ENCODE results near the gene KDR.
A peak's percentile ranks its signal among the peaks of the same experiment; 100 is the strongest.

Gene KDR

DNA sequence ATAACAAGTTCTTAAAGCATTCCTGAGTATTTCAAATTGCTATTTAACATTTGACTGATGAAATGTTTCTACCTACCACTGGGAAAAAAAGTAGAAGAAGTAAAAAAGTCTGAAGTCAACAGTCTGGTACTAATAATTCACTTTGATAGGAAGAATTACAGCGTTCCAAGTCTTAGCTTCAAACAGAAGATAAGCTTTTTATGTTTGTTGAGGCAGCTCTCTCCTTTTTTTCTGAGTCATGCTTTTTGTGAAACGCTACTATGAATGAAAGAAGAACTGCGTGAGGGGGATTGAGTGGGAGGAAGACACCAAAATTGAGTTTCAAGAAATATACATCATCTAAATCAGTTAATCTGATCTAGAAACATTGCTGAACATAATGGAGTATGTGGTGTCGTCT, 13.0 kb upstream of the KDR start:
- H3K4me3 ChIP-seq (ENCODE audit: low read depth, low read length): no peak overlapping the region
- TF ChIP-seq, protein P1, sequence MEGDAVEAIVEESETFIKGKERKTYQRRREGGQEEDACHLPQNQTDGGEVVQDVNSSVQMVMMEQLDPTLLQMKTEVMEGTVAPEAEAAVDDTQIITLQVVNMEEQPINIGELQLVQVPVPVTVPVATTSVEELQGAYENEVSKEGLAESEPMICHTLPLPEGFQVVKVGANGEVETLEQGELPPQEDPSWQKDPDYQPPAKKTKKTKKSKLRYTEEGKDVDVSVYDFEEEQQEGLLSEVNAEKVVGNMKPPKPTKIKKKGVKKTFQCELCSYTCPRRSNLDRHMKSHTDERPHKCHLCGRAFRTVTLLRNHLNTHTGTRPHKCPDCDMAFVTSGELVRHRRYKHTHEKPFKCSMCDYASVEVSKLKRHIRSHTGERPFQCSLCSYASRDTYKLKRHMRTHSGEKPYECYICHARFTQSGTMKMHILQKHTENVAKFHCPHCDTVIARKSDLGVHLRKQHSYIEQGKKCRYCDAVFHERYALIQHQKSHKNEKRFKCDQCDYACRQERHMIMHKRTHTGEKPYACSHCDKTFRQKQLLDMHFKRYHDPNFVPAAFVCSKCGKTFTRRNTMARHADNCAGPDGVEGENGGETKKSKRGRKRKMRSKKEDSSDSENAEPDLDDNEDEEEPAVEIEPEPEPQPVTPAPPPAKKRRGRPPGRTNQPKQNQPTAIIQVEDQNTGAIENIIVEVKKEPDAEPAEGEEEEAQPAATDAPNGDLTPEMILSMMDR (IDR thresholded peaks at IDR 0.05; ENCODE audit: control insufficient read depth, extremely low read depth, insufficient read depth): no peak
- no peak for DNase-seq (ENCODE audit: low read depth)

DNA sequence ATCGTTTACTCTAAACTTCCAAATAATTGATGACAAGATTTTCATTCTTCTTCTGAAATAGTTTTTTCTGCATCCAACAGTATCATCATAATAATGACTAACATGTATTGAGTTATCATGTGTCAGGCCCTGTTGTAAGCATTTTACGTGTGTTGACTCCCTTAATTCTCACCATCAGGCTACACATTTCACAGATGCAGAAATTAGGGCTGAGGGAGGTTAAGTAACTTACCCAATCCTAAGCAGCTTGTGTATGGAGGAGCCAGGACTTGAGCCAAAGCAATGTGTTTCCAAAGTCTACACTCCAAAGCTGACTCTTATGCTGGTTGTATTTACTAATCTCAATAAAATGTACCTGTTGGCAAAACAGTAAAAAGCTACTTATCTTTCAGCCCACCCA, 11.2 kb upstream of the KDR start:
- TF ChIP-seq, protein P1 (IDR thresholded peaks at IDR 0.05; ENCODE audit: control insufficient read depth, extremely low read depth, insufficient read depth): no peak
- no peak for DNase-seq (ENCODE audit: low read depth)
- no peak overlapping the region for H3K4me3 ChIP-seq (ENCODE audit: low read depth, low read length)

DNA sequence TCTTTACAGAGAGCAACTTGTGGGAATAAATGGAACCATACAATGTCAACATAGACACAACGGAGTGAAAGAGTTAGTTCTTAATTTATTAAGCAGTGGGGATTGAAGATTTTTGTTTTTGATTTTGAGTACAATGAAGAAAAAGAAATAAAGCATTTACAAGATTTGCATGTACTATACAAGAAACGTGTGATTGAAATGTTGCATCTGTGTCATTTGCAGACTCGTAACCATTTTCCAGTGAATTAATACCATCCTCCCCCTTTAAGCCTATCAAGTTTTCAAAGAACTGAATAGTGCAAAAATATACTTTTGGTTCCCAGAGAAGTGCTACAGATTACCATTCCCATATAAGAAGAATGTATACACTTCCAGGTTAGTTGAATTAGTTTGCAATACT, 8.6 kb upstream of the KDR start:
- no peak overlapping the region for H3K4me3 ChIP-seq (ENCODE audit: low read depth, low read length)
- TF ChIP-seq, protein P1 (IDR thresholded peaks at IDR 0.05; ENCODE audit: control insufficient read depth, extremely low read depth, insufficient read depth): no peak
- DNase-seq (ENCODE audit: low read depth): no peak

DNA sequence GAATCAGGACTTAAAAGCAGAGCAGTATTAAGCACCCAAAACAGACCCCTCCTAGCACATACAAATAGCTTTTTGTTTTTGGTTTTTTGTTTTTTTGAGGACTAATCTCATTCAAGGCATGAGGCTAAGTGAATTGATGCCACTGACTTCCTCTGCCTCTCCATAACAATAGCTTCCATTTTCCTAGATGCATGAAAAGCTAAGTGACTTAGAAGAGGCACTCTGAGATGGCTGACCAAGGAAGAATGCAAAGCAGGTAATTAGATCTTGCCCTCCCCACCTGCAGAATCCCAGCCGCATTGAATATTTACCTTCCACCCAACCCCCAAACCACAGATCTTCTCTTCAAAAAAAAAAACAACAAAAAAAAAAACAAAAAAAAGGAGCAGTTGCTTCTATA, 7.4 kb upstream of the KDR start:
- TF ChIP-seq, protein P1 (IDR thresholded peaks at IDR 0.05; ENCODE audit: control insufficient read depth, extremely low read depth, insufficient read depth): no peak
- no peak for DNase-seq (ENCODE audit: low read depth)
- H3K4me3 ChIP-seq (ENCODE audit: low read depth, low read length): no peak overlapping the region

DNA sequence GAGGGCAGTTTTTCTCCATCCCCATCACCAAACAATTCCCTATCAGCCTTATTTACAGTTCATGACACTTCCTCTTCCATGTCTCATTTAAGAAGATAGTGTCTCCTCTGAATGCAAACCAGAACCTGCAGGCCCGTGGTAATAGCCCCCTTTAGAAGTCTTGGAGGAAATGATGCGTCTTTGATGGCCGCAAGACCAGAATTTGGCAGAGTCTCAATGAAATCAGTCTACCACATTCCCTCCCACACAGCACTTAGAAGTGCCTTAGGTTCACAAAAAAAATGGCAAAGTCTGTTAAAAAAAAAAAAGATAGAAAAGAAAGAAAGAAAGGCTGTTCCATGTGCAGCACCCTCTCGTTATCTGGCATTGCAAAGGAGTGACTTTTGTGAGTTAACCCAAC, 2.1 kb upstream of the KDR start:
- DNase-seq (ENCODE audit: low read depth): no peak
- H3K4me3 ChIP-seq (ENCODE audit: low read depth, low read length): no peak overlapping the region
- TF ChIP-seq, protein P1 (IDR thresholded peaks at IDR 0.05; ENCODE audit: control insufficient read depth, extremely low read depth, insufficient read depth): no peak

DNA sequence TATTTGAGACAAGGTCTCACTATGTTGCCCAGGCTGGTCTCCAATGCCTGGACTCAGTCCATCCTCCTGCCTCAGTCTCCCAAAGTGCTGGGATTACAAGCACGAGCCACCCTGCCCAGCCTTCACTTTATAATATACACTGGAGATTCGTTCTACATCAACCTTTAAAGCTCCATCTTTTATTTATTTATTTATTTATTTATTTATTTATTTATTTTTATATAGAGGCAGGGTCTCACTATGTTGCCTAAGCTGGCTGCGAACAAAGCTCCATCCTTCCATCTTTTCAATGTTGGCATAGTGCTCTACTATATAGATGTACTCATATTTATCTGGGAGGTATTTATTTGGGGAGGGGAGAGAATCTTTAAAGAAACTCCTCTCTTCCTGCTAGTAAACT, 1.7 kb upstream of the KDR start:
- no peak overlapping the region for H3K4me3 ChIP-seq (ENCODE audit: low read depth, low read length)
- TF ChIP-seq, protein P1 (IDR thresholded peaks at IDR 0.05; ENCODE audit: control insufficient read depth, extremely low read depth, insufficient read depth): no peak
- no peak for DNase-seq (ENCODE audit: low read depth)

DNA sequence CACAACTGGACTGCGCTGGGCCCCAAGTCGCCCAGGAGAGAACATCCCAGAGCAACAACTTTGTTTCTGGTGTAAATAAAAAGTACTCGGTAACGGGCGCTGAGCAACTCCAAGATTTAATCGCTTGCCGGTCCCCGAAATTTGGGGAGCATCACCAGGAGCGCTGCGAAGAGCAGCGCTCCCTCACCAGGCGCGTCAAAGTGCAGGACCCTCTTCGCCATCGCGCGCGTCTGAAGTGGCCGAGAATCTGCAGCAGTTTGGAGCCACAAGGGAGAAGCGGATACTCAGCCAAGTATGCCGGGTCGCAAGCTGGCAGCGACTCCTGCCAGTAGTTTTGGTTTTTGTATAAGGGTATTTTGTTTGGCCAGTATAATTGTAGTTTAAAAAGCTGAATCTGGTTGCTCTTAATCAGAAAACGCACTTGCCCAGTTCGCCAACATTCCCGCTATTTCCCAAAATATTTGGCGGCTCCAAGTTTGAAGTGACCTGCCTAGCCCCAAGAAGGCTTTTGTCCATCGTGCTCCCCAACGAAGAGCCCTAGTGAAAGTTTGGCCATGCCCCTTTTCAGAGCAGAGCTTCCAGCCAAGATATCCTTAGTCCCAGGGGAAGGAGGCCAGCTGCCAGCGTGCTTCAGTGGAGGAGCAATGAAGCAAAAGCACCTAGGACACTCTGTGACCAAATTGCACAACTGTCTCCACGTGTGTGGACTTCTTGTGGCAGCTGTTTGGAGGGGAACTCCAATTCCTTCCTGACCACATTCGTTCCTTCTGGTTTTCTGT, 557 bp upstream of the KDR start:
- no peak for DNase-seq (ENCODE audit: low read depth)
- peak overlapping the region; percentile 20; the same call in 1 of the 2 replicates for H3K4me3 ChIP-seq (ENCODE audit: low read depth, low read length)
- TF ChIP-seq, protein P1 (IDR thresholded peaks at IDR 0.05; ENCODE audit: control insufficient read depth, extremely low read depth, insufficient read depth): no peak
